ENCODE results near the gene ZSCAN21.
A peak's percentile ranks its signal among the peaks of the same experiment; 100 is the strongest.

Gene ZSCAN21

DNA sequence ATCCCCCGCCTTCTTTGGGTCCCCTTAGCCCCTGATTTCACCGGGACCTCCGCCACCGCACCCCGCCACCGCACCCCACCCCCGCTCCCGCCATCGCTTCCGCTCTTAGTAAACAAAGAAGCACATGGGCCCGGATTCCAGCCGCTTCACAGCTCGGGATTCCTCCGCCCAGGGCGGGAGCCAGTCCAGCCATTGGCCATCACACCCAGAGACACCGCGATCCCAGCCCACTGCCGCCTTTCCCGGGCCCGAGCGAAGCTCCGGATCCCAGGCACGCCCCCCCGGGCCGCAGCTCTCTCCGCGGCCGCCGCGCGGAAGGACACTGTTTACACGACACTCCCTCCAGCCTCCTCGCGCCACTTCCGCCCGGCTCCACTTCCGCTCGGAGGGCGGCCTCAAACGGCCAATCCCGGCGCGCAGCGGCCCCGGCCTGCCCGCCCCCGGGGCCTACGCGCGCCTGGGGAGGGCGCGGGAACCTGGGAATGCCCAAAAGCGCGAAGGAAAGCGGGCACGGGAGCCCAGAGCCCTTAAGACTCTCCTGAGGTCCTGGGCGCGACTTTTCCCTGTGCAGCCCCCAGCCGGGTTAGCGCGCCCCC is 50.9 kb downstream of the ZSCAN21 start:
- Mint-ChIP-seq H3K9me3 (no peaks in the 10 kb centered on the region), H3K27me3 (ENCODE audit: low read depth) (no peaks in the 10 kb centered on the region), H3K27ac (peak overlapping the region; percentile 97 to 99 (median 98)), H3K4me3 (peak overlapping the region; percentile 93 to 98 (median 95)), H3K4me1 (peaks cover 25% of the 10 kb centered on the region), H3K36me3 (ENCODE audit: low read depth) (peaks cover 55% of the 10 kb centered on the region)
- TF ChIP-seq, protein P1, sequence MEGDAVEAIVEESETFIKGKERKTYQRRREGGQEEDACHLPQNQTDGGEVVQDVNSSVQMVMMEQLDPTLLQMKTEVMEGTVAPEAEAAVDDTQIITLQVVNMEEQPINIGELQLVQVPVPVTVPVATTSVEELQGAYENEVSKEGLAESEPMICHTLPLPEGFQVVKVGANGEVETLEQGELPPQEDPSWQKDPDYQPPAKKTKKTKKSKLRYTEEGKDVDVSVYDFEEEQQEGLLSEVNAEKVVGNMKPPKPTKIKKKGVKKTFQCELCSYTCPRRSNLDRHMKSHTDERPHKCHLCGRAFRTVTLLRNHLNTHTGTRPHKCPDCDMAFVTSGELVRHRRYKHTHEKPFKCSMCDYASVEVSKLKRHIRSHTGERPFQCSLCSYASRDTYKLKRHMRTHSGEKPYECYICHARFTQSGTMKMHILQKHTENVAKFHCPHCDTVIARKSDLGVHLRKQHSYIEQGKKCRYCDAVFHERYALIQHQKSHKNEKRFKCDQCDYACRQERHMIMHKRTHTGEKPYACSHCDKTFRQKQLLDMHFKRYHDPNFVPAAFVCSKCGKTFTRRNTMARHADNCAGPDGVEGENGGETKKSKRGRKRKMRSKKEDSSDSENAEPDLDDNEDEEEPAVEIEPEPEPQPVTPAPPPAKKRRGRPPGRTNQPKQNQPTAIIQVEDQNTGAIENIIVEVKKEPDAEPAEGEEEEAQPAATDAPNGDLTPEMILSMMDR (IDR thresholded peaks at IDR 0.05; ENCODE audit: unreplicated experiment in 3 of 3), result no peak

DNA sequence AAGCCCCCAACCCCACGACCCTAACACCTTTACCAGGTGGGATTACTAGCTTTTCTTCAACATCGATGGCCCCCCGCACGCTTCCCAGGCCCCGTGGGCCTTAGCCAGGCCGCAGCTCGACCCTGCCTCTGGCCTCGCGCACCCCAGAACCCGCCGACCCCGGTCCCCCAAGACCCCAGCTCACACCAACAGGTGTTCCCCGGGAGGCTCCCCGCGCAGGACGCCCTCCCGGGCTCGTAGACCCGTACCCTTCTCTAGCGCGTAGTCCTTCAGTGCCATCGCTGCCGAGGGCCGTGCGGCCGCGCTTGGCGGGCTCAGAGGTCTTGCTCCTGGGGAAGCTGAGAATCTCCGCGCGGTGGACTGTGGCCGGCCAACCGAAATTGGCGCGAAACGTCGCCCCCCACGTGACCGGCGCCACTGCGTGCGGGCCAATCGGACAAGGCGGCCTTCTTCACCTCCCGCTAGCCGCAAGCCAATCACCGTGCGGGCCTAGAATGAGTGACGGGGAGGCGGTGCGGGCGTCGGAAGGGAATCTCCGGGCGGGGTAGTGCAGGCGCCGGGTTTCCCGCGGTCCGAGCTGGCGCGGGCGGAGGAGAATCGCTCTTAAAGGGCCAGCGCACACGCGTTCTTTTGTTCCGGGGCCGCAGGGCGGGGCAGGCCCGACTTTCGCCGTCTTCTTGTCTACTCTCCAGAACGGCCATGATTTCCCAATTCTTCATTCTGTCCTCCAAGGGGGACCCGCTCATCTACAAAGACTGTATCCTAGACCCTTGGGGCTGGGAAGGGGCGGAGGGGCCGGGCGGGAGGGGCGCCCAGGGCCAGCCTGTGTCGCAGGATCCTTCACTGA is 51.7 kb downstream of the ZSCAN21 start, which contains the start of the genes AP4M1 and MCM7:
AP4M1 (plus strand) TSS at position 628 of the 847 bp plus-strand sequence; CDS start at position 700, 72 bp downstream.
MCM7 (minus strand) TSS at position 382 of the 847 bp plus-strand sequence; CDS start at position 279, 103 bp downstream.
- peak within 1 kb of the TSS; percentile 93 to 98 (median 95) for H3K4me3 Mint-ChIP-seq
- H3K27ac Mint-ChIP-seq, result peak within 1 kb of the TSS; percentile 97 to 99 (median 98)
- H3K36me3 Mint-ChIP-seq (ENCODE audit: low read depth), result peaks cover 48% of the 10 kb centered on the region
- TF ChIP-seq, protein P1 (IDR thresholded peaks at IDR 0.05; ENCODE audit: unreplicated experiment in 3 of 3), result no peak
- H3K27me3 Mint-ChIP-seq (ENCODE audit: low read depth), result no peaks in the 10 kb centered on the region
- peaks cover 25% of the 10 kb centered on the region for H3K4me1 Mint-ChIP-seq
- no peaks in the 10 kb centered on the region for H3K9me3 Mint-ChIP-seq

DNA sequence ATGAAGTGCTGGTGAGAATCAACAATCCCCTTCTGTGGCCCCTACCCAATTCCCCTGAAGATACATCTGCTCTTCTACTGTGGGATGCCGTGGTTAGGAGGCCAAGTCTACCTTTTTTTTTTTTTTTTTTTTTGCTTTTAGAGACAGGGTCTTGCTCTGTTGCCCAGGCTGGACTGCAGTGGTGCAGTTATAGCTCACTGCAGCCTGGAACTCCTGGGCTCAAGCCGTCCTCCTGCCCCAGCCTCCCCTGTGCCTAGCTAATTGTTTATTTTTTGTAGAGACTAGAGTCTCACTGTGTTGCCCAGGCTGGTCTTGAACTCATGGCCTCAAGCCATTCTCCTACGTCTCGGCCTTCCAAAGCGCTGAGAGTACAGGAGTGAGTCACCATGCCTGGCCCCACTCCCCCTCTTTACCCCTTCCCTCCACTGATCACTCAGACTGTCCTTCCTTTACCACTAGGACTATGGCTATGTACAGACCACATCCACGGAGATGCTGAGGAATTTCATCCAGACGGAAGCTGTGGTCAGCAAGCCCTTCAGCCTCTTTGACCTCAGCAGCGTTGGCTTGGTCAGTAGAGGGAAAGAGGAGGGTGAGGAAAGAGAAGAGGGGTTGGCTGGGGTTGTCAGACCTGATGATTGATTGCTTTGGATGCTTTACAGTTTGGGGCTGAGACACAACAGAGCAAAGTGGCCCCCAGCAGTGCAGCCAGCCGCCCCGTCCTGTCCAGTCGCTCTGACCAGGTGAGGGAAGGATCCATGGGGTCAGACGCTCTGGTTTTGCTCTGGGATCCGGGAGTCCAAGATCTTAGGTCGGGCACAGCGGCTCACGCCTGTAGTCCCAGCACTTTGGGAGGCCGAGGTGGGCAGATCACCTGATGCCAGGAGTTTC is 53.6 kb downstream of the ZSCAN21 start:
- H3K4me3 Mint-ChIP-seq, result peak overlapping the region; percentile 93 to 98 (median 95)
- H3K4me1 Mint-ChIP-seq, result peaks cover 20% of the 10 kb centered on the region
- H3K36me3 Mint-ChIP-seq (ENCODE audit: low read depth), result peaks cover 40% of the 10 kb centered on the region
- H3K9me3 Mint-ChIP-seq, result no peaks in the 10 kb centered on the region
- peak overlapping the region; percentile 97 to 99 (median 98) for H3K27ac Mint-ChIP-seq
- TF ChIP-seq, protein P1 (IDR thresholded peaks at IDR 0.05; ENCODE audit: unreplicated experiment in 3 of 3), result no peak
- no peaks in the 10 kb centered on the region for H3K27me3 Mint-ChIP-seq (ENCODE audit: low read depth)

- TF ChIP-seq, protein P1 (IDR thresholded peaks at IDR 0.05; ENCODE audit: unreplicated experiment in 3 of 3), result no peak
- Mint-ChIP-seq H3K36me3 (ENCODE audit: low read depth) (peaks cover 39% of the 10 kb centered on the region), H3K9me3 (no peaks in the 10 kb centered on the region), H3K27ac (no peak overlapping the region), H3K27me3 (ENCODE audit: low read depth) (no peaks in the 10 kb centered on the region), H3K4me3 (no peak overlapping the region), H3K4me1 (no peaks in the 10 kb centered on the region)
Observed at GRCh38 chr7:100105534-100105933, 56.0 kb downstream of the ZSCAN21 start.

GRCh38 chr7:100106633-100107032 is 57.1 kb downstream of the ZSCAN21 start:
- Mint-ChIP-seq H3K36me3 (ENCODE audit: low read depth) (peaks cover 49% of the 10 kb centered on the region), H3K4me1 (no peaks in the 10 kb centered on the region), H3K27ac (no peak overlapping the region), H3K27me3 (ENCODE audit: low read depth) (no peaks in the 10 kb centered on the region), H3K4me3 (no peak overlapping the region), H3K9me3 (no peaks in the 10 kb centered on the region)
- TF ChIP-seq, protein P1 (IDR thresholded peaks at IDR 0.05; ENCODE audit: unreplicated experiment in 3 of 3), result no peak
